BE2C (cell line): ENCODE results near the gene RALGAPA2.
"Not testable (repeated sequence)": the region's sequence is repeated elsewhere in the genome, so short reads cannot be mapped to it uniquely, and the experiment has no call there.

ENCODE experiments used
- DNase-seq: peaks from one replicate; pipeline ENCODE4 v3.0.0-alpha.2; 2020
- H3K27me3 ChIP-seq: fragments of 250-450 bp; sonication (Bioruptor Pico); 2 replicates; pipeline ENCODE4 v1.5.1; 2020; ENCODE audit warnings: mild to moderate bottlenecking
- H3K36me3 ChIP-seq: fragments of 250-450 bp; sonication (Bioruptor Pico); 2 replicates; pipeline ENCODE4 v1.5.1; 2020; ENCODE audit warnings: mild to moderate bottlenecking
- H3K4me1 ChIP-seq: fragments of 250-450 bp; sonication (Bioruptor Pico); 2 replicates; pipeline ENCODE4 v1.5.1; 2020
- H3K4me3 ChIP-seq: 2 replicates; pipeline ENCODE4 v1.5.1; 2011; ENCODE audit warnings: low read depth, low read length
- H3K9me3 ChIP-seq: fragments of 250-450 bp; sonication (Bioruptor Pico); 2 replicates; pipeline ENCODE4 v1.5.1; 2020
- TF ChIP-seq, protein P1 (sequence below): IDR thresholded peaks from 2 replicates; pipeline ENCODE4 v1.5.1; 2012; ENCODE audit warnings: mild to moderate bottlenecking, low read depth, low read length

Gene RALGAPA2

DNA sequence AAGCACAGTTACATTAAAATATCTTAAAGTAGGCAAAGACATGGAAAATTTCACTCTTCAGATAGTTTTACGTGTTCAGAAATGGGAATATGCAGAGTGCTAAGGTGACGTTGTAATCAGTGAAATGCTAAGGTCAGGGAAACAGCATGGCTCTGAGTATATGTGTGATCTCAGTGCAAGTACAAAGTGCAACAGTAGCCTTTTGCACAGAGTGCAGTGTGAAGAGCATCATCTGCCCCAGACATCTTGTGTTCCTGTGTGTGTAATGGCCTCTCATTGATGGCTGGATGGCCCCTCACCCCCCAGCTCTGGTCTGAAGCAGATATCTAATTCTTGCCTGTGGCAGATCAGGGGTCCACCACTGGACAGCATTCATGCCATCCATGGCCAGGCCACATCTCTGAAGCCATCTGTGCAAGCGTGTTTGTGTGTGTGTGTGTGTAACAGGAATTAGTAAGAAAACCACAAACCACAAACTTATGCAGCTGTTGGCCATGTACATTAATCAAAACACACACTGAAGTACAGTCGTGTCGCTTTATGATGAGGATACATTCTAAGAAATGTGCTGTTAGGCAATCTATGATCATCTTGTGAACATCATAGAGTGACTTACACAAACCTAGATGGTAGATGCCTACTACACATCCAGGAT is 165.1 kb downstream of the RALGAPA2 start:
- Histone ChIP-seq H3K4me1 (peaks cover 7% of the 10 kb centered on the region; the same call in 1 of the 2 replicates), H3K9me3 (no peaks in the 10 kb centered on the region), H3K27me3 (no peaks in the 10 kb centered on the region), H3K36me3 (no peaks in the 10 kb centered on the region), H3K4me3 (no peak overlapping the region)
- TF ChIP-seq, protein P1, sequence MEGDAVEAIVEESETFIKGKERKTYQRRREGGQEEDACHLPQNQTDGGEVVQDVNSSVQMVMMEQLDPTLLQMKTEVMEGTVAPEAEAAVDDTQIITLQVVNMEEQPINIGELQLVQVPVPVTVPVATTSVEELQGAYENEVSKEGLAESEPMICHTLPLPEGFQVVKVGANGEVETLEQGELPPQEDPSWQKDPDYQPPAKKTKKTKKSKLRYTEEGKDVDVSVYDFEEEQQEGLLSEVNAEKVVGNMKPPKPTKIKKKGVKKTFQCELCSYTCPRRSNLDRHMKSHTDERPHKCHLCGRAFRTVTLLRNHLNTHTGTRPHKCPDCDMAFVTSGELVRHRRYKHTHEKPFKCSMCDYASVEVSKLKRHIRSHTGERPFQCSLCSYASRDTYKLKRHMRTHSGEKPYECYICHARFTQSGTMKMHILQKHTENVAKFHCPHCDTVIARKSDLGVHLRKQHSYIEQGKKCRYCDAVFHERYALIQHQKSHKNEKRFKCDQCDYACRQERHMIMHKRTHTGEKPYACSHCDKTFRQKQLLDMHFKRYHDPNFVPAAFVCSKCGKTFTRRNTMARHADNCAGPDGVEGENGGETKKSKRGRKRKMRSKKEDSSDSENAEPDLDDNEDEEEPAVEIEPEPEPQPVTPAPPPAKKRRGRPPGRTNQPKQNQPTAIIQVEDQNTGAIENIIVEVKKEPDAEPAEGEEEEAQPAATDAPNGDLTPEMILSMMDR = no peak
- DNase-seq = no peak

- no peaks in the 10 kb centered on the region for H3K27me3 ChIP-seq
- no peak overlapping the region for H3K4me3 ChIP-seq
- no peak for DNase-seq
- no peaks in the 10 kb centered on the region for H3K9me3 ChIP-seq
- TF ChIP-seq, protein P1 = no peak
- H3K4me1 ChIP-seq = peaks cover 1% of the 10 kb centered on the region; the same call in 1 of the 2 replicates
- H3K36me3 ChIP-seq = no peaks in the 10 kb centered on the region
Observed at GRCh38 chr20:20546402-20546801, 166.0 kb downstream of the RALGAPA2 start.

DNA sequence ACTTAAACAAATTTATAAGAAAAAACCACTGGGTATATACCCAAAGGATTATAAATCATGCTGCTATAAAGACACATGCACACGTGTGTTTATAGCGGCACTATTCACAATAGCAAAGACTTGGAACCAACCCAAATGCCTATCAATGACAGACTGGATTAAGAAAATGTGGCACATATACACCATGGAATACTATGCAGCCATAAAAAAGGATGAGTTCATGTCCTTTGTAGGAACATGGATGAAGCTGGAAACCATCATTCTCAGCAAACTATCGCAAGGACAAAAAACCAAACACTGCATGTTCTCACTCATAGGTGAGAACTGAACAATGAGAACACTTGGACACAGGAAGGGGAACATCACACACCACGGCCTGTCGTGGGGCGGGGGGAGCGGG is 169.1 kb downstream of the RALGAPA2 start:
- not testable (repeated sequence) for H3K27me3 ChIP-seq, DNase-seq, H3K36me3 ChIP-seq, H3K4me1 ChIP-seq, H3K4me3 ChIP-seq, H3K9me3 ChIP-seq

GRCh38 chr20:20536240-20536933 is 176.1 kb downstream of the RALGAPA2 start:
- Histone ChIP-seq H3K9me3 (no peaks in the 10 kb centered on the region), H3K4me1 (no peaks in the 10 kb centered on the region), H3K4me3 (no peak overlapping the region), H3K36me3 (no peaks in the 10 kb centered on the region), H3K27me3 (no peaks in the 10 kb centered on the region; the same call in 1 of the 2 replicates)
- TF ChIP-seq, protein P1 = no peak
- no peak for DNase-seq

DNA sequence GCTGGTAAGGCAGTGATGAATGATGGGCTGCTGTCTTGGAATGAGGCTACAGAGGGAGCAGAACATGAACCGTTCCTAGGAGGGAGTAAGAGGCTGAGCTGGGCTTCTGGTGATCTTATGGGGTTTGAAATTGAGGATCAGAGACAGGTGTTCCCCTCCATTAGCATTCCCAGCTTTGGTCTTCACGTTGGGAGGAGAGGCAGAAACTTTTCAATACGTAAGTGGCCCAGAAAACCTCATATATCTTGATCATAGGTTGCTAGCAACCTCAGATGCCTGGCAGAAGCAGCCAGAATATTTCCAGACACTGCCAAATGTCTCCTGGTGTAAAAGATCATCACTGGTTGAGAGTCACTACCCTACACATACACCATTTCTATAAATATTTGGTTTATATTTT is 177.4 kb downstream of the RALGAPA2 start:
- H3K27me3 ChIP-seq = no peaks in the 10 kb centered on the region; the same call in 1 of the 2 replicates
- TF ChIP-seq, protein P1 = no peak
- no peak overlapping the region for H3K4me3 ChIP-seq
- no peaks in the 10 kb centered on the region for H3K4me1 ChIP-seq
- H3K9me3 ChIP-seq = no peaks in the 10 kb centered on the region
- H3K36me3 ChIP-seq = no peaks in the 10 kb centered on the region
- DNase-seq = no peak

- Histone ChIP-seq H3K4me1 (no peaks in the 10 kb centered on the region), H3K27me3 (no peaks in the 10 kb centered on the region), H3K4me3 (no peak overlapping the region), H3K36me3 (no peaks in the 10 kb centered on the region), H3K9me3 (no peaks in the 10 kb centered on the region)
- TF ChIP-seq, protein P1 = no peak
- no peak for DNase-seq
Observed at GRCh38 chr20:20531283-20531682, 181.2 kb downstream of the RALGAPA2 start.
